T-helper 2 cell treated with Interferon-gamma antibody and Interleukin-4, amounts not matched to agents 5 μg/mL and 100 μg/mL, for 36 hours (primary cell): ENCODE data around the gene ANKRD11.
"Not testable (repeated sequence)": the region's sequence is repeated elsewhere in the genome, so short reads cannot be mapped to it uniquely, and the experiment has no call there.

Source experiments
- DNase-seq: peaks from one replicate; pipeline ENCODE4 v3.0.0; 2021; ENCODE audit warnings: low spot score
- H3K27ac Mint-ChIP-seq: one replicate; pipeline ENCODE4 v1.8.0; 2021; ENCODE audit warnings: mild to moderate bottlenecking, mixed read lengths
- H3K27me3 Mint-ChIP-seq: one replicate; pipeline ENCODE4 v1.8.0; 2021; ENCODE audit warnings: low read depth, mixed read lengths
- H3K36me3 Mint-ChIP-seq: one replicate; pipeline ENCODE4 v1.8.0; 2021; ENCODE audit warnings: low read depth, mixed read lengths
- H3K4me1 Mint-ChIP-seq: one replicate; pipeline ENCODE4 v1.8.0; 2021; ENCODE audit warnings: low read depth, mixed read lengths
- H3K4me3 Mint-ChIP-seq: one replicate; pipeline ENCODE4 v1.8.0; 2022; ENCODE audit warnings: mild to moderate bottlenecking, moderate library complexity, mixed read lengths
- H3K9me3 Mint-ChIP-seq: one replicate; pipeline ENCODE4 v1.8.0; 2021; ENCODE audit warnings: mixed read lengths

Gene ANKRD11

DNA sequence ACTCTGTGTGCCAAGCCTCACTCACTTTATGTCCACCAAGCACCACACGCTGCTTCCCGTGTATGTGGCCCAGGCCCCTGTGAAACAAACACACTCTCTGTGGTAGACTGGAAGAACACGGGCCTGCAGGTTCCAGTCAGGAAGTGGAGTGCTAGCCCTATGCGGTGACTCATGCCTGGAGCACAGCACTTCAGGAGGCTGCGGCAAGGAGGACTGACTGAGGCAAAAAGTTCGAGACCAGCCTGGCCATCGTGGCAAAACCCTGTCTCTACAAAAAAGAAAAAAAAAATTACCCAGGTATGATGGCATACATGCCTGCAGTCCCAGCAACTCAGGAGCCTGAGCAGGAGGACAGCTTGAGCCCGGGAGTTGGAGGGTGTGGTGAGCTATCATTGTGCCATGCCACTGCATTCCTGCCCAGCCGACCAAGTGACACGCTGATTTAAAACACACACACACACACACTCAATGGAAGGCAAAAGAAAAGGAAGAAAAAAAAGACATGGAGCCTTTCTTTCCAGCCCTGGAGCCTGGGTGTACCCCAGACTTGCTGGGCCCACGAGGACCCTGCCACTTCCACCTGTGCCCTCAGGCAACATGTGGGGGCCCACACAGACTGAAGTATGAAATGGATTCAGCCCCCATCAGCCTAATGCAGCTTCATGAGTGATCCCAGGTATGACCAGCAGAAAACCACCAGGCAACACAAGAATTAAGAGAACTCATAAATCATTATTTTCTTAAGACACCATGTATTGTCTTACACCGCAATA lies 126.6 kb downstream of the ANKRD11 start:
- Mint-ChIP-seq H3K4me3 (peak overlapping the region; percentile 73), H3K4me1 (peaks cover 77% of the 10 kb centered on the region)
- DNase-seq: peak; percentile 59

DNA sequence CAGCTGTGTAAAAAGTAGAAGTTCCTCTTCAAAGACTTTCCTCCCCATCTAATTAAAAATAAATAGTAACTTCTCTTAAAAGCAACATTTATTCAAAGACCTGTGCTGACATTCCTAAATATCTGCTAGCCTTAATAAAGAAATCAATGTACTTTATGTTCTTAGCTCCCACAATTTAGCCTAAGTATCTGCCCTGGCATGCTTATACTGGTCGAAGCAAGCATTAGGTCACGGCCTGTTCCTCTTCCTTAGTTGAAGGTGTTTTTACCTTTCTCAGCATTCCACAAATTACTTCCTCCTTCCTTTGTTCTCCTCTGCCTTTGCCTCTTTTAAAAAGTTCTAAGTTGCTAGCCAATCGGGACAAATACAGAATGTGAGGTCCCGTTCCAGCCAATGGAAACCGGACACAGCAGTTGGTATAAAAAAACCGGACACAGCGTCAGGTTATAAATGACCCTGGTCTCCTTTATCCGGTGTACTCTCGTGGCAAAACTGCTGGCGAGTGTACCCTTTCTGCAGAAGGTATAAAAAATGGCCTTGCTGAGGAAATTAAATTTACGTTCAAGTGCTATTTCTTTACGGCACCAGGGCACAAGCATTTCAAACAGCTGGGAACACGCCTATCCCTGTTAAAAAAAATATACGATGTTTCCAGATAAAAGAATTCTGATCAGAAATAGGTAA lies 127.7 kb downstream of the ANKRD11 start:
- DNase-seq, H3K9me3 Mint-ChIP-seq, H3K27me3 Mint-ChIP-seq: not testable (repeated sequence)
- H3K36me3 Mint-ChIP-seq: peaks cover 17% of the 10 kb centered on the region
- peaks cover 81% of the 10 kb centered on the region for H3K4me1 Mint-ChIP-seq
- peak overlapping the region; percentile 94 for H3K27ac Mint-ChIP-seq
- H3K4me3 Mint-ChIP-seq: peak overlapping the region; percentile 76

More for the DNA sequence above, 126.6 kb downstream of the ANKRD11 start:
- no peaks in the 10 kb centered on the region for H3K9me3 Mint-ChIP-seq
- peak overlapping the region; percentile 82 for H3K27ac Mint-ChIP-seq
- no peaks in the 10 kb centered on the region for H3K27me3 Mint-ChIP-seq
- peaks cover 17% of the 10 kb centered on the region for H3K36me3 Mint-ChIP-seq

DNA sequence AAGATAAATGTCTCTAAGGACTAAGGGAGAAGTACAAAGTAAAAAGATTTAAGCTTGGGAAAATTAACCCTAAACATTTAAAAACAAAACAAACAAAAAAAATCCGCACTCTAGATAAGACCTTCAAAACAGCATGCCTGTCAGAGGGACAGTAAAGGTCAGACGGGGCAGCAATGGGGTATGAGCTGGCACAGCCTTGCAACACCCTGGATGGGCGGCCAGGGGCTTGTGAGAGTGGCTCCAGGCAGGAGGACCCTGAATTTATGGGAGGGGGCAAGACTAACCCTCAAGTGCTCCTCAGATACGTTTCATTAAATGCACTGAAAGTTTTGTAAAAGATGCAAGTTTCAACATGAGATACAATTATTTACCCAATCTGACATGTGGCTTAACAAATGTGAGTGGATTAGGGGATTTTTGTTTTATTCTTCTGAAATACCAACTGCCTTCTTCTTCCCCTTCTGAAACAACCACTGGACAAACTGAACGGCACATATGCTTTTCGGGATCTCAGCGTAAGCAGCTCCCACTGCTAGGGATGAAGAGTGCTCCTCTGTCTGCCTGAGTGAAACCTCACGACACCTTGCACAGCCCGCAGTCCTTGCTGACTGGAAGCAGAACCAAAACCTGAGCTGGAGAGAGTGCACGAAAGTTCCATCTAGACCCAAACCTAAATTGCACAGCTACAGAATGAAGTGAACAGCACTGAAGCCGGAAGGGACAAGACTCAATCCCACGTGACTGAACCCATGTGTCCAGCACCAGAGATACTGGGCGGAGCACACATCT lies 128.4 kb downstream of the ANKRD11 start:
- Mint-ChIP-seq H3K4me1 (peaks cover 87% of the 10 kb centered on the region), H3K4me3 (peak overlapping the region; percentile 76), H3K9me3 (no peaks in the 10 kb centered on the region), H3K27me3 (no peaks in the 10 kb centered on the region), H3K36me3 (peaks cover 17% of the 10 kb centered on the region), H3K27ac (peak overlapping the region; percentile 94)
- DNase-seq: peak; percentile 35

DNA sequence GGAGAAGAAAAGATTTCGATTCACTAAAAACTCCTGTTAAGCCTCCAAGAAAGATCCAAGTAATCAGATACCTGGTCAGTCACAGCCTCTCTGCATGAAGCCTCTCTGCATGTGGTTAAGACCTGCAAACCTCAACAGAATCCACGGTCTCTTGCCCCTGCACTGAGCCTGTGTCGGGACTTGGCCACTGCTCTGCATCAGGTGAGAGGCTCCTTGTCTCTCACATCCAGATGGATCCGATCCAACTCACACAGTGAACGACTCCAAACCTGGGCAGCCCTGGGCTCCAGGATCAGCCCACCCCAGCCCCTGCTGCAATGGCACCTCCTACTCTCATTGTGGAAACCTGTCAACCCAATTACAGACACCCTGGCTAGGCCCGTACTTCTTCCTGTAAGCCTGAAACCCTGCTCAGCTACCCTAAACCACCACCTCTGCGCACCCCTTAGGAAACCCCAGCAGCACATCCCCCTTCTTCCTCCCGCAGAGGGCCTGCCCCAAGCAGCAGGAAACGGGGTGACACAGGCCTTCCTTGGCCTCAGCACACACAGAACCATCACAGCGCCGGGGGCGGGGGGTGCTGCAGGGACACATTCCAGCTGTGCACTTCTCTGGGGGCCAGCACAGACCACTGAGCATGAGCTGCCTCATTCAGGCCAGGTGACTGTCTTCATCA lies 129.5 kb downstream of the ANKRD11 start:
- Mint-ChIP-seq H3K27ac (peak overlapping the region; percentile 94), H3K36me3 (peaks cover 13% of the 10 kb centered on the region), H3K9me3 (no peaks in the 10 kb centered on the region), H3K4me1 (peaks cover 84% of the 10 kb centered on the region), H3K4me3 (peak overlapping the region; percentile 76), H3K27me3 (no peaks in the 10 kb centered on the region)
- peak; percentile 87 for DNase-seq

DNA sequence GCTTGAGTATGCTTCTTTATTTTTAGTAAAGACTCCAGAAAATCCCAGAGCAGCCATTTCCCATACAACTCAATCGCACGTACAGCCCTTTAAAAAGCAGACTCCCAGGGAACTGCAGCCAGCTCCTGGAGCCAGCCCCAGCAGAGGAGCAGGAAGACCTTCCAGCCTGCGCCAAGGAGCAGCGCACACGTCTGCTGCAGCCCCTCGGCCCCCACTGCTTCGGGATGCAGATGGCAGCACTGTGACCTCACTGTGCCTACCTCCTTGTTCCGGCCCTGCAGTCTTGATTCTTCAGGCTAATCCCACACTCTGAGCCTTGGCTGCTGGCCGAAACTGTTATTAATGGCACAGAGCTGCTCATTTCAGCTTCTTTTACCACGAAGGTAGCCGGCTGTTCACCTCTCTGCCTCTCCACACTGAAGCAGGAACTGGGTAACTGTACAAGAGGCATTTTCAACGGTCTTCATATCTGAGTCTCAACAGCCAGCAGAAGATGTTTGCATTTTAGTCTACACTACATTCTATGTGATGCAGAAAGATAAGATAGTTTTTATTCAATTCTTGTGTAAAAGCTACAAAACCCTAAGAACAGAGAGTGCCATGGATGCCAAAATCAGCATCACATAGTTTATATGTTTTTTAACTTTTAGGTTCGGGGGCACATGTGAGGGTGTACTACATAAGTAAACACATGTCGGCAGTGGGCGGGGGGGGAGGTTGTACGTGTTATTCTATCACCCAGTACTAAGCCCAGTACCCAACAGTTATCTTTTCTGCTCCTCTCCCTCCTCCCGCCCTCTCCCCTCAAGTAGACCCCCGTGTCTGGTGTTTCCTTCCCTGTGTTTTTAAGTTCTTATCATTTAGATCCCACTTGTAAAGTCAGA lies 130.9 kb downstream of the ANKRD11 start:
- DNase-seq: no peak
- Mint-ChIP-seq H3K27me3 (no peaks in the 10 kb centered on the region), H3K27ac (peak overlapping the region; percentile 86), H3K4me3 (peak overlapping the region; percentile 76), H3K4me1 (peaks cover 80% of the 10 kb centered on the region), H3K36me3 (peaks cover 9% of the 10 kb centered on the region), H3K9me3 (no peaks in the 10 kb centered on the region)

DNA sequence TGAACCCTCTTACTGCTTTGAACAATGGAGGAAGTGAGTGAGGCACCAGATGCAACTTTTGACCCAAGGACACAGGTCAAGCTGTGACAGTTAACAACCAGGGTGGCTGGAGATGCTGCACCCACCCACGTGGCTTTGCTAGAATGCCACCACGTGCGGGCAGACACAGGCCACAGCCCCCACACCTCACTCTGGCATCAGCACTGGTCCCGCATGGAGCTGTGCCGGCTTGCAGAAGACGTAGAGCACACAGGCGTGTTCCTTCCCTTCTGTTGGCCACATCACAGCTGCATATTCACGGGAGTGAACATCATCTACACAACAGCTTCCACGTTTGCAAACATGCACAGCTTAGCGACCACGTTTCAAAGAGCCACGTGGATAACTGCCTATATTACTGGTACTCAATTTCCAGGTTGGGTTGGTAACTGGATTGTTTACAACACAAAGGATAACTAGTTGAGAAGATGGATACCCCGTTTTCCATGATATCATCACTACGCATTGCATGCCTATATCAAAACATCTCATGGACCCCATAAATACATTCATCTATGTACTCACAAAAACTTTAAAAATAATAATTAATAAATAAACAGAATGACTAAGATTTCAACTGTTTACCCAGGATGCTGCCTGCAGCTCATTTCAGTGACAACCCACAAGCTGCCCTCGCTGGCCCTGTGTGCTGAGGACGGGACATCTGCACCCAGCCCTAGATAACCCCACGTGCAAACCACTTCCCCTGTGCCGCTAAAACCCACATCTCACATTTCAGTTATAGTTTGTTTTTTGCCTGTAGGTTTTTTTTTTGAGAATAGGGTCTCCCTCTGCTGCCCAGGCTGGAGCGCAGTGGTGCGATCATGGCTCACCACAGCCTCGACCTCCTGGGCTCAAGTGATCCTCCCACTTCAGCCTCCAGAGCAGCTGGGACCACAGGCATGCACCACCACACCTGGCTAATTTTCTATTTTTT lies 132.0 kb downstream of the ANKRD11 start:
- peaks cover 8% of the 10 kb centered on the region for H3K36me3 Mint-ChIP-seq
- H3K9me3 Mint-ChIP-seq: no peaks in the 10 kb centered on the region
- peak; percentile 49 for DNase-seq
- H3K4me3 Mint-ChIP-seq: peak overlapping the region; percentile 76
- peak overlapping the region; percentile 86 for H3K27ac Mint-ChIP-seq
- H3K4me1 Mint-ChIP-seq: peaks cover 75% of the 10 kb centered on the region
- H3K27me3 Mint-ChIP-seq: no peaks in the 10 kb centered on the region

DNA sequence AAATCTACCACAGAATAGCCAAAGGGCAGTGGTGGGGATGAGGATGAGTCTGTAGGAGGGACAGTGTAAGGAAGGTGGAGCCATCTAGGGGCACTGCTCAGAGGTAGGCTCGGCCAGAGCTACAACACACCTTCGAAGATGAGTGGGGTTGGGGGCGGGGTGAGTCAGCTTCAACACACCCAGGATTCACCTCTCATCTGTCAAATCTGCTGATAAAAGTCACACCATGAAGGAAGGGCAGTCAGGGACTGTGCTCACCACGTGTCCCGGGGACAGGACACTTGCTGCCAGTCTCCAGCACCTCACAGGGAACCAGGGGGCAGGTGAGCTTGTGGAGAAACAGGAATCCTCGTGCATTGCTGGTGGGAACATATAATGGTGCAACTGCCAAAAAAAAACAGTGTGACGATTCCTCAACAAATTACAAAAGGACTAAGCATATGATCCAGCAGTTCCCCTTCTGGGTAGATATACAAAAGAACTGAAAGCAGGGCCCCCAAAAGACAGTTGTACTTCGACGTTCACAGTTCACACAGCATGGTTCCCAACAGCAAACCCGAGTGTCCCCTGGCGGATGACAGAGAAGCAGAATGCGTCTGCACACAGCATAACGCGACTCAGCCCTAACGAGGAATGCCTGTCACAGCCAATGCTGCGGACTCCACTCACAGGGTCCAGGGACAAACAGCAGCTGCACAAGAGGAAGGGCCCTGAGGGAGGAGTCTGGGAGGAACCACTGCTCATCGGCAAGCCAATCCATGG lies 133.1 kb downstream of the ANKRD11 start:
- peak overlapping the region; percentile 86 for H3K27ac Mint-ChIP-seq
- peaks cover 77% of the 10 kb centered on the region for H3K4me1 Mint-ChIP-seq

DNA sequence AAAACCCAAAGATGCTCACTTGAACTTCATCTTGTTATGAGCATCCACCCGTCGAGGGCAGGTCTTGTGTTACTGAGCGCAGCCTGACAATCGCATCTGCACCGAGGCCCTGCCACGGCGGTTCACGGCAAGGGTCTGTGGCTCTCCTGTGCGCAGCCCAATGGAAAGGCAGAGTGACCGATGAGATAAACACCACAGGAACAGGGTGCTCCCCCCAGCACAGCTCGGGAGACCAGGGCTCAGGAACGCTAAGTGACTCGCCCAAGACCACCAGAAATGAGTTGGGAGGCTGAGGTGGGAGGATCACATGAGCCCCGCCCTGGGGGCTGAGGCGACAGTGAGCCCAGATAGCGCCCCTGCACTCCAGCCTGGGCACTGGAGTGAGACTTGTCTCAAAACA lies 134.7 kb downstream of the ANKRD11 start:
- Mint-ChIP-seq H3K27me3 (no peaks in the 10 kb centered on the region), H3K4me3 (no peak overlapping the region), H3K27ac (no peak overlapping the region), H3K36me3 (peaks cover 11% of the 10 kb centered on the region), H3K4me1 (peaks cover 68% of the 10 kb centered on the region), H3K9me3 (no peaks in the 10 kb centered on the region)
- DNase-seq: no peak

More for the DNA sequence above, 133.1 kb downstream of the ANKRD11 start:
- H3K27me3 Mint-ChIP-seq: no peaks in the 10 kb centered on the region
- peak; percentile 72 for DNase-seq
- H3K36me3 Mint-ChIP-seq: peaks cover 8% of the 10 kb centered on the region
- H3K4me3 Mint-ChIP-seq: peak overlapping the region; percentile 76
- no peaks in the 10 kb centered on the region for H3K9me3 Mint-ChIP-seq

DNA sequence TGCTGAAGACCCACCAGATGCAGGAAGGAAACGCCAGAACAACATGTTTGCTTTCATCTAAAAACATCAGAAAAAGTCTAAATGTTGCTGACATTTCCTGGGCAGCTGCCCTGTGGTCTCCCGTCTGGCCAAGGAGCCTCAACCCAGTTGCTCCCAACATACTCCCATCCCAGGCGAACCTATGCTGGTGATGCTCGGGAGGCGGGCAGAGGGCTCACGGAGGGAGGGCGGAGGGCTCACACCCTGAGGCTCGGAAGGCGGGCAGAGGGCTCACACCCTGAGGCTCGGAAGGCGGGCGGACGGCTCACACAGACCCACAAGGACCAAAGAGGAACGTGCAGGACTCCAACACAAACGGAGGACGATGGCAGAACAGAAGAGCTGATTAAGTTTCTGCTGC lies 135.4 kb downstream of the ANKRD11 start:
- DNase-seq: no peak
- H3K9me3 Mint-ChIP-seq: no peaks in the 10 kb centered on the region
- peaks cover 68% of the 10 kb centered on the region for H3K4me1 Mint-ChIP-seq
- H3K36me3 Mint-ChIP-seq: peaks cover 17% of the 10 kb centered on the region
- no peak overlapping the region for H3K27ac Mint-ChIP-seq
- no peaks in the 10 kb centered on the region for H3K27me3 Mint-ChIP-seq
- H3K4me3 Mint-ChIP-seq: no peak overlapping the region

DNA sequence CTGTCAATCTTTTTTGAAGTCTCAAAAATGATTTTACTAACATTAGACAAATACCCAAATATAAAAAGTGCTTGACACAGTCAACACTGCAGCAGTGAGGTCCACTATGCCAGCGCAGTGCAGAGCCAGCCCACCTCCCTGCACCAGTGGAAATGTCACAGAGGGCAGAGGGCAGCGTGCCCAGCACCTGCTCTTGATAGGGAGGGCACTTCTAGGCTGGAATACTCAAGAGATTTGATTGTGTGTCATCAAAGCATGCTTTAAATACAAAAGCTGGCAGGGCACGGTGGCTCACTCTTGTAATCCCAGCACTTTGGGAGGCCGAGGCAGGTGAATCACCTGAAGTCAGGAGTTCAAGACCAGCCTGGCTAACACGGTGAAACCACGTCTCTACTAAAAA lies 136.0 kb downstream of the ANKRD11 start:
- DNase-seq: no peak
- Mint-ChIP-seq H3K4me3 (no peak overlapping the region), H3K27ac (no peak overlapping the region), H3K9me3 (no peaks in the 10 kb centered on the region), H3K4me1 (peaks cover 70% of the 10 kb centered on the region), H3K36me3 (peaks cover 15% of the 10 kb centered on the region), H3K27me3 (no peaks in the 10 kb centered on the region)

DNA sequence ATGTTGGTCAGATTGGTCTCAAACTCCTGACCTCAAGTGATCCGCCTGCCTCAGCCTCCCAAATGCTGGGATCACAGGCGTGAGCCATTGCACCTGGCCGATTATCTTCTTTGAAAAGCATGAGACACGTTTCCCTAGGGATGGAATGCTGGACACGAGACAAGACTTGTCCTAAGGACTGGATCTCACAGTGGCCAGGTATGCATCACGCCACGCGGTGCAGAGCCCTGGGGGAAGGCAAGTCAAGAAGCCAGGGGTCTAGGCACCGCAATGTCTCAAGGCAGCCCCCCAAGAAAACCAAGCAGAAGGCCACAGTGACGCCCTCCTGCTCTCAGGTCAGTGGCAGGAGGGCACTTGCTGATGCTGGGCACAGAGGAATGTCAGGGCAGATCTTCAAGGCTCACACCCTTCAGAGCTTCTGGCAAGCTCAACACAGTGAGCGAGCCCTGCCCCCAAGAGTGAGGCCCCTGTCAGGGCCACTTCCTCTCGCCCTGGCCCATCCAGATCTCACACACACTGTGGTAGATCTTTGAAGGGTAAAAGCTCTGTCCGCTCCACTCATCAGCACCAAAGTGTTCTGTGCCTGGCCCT lies 138.2 kb downstream of the ANKRD11 start:
- Mint-ChIP-seq H3K4me1 (peaks cover 57% of the 10 kb centered on the region), H3K9me3 (no peaks in the 10 kb centered on the region), H3K27ac (peak overlapping the region; percentile 3), H3K36me3 (peaks cover 15% of the 10 kb centered on the region), H3K27me3 (no peaks in the 10 kb centered on the region), H3K4me3 (no peak overlapping the region)
- DNase-seq: no peak
